GM13977 (cell line): ENCODE results near the gene RAB11FIP5.

Experiments used
- DNase-seq: peaks from one replicate; pipeline ENCODE4 v3.0.0; 2012; ENCODE audit warnings: low spot score
- CTCF ChIP-seq: IDR thresholded peaks from 2 replicates; pipeline ENCODE4 v1.5.1; 2012; ENCODE audit warnings: mild to moderate bottlenecking, control low read depth; ENCODE audit not compliant: insufficient read depth; ENCODE audit errors: extremely low read depth, missing control alignments
- in situ Hi-C: fragments of 300-500 bp; cut with MboI; formaldehyde crosslinking; loops from one replicate; pipeline ENCODE4 v1.12.0; 2022; ENCODE audit warnings: low sequenced_read_pairs, low pct_unique_long_range_greater_than_20kb, mixed read lengths, inconsistent platforms; ENCODE audit not compliant: unreplicated experiment

Gene RAB11FIP5

DNA sequence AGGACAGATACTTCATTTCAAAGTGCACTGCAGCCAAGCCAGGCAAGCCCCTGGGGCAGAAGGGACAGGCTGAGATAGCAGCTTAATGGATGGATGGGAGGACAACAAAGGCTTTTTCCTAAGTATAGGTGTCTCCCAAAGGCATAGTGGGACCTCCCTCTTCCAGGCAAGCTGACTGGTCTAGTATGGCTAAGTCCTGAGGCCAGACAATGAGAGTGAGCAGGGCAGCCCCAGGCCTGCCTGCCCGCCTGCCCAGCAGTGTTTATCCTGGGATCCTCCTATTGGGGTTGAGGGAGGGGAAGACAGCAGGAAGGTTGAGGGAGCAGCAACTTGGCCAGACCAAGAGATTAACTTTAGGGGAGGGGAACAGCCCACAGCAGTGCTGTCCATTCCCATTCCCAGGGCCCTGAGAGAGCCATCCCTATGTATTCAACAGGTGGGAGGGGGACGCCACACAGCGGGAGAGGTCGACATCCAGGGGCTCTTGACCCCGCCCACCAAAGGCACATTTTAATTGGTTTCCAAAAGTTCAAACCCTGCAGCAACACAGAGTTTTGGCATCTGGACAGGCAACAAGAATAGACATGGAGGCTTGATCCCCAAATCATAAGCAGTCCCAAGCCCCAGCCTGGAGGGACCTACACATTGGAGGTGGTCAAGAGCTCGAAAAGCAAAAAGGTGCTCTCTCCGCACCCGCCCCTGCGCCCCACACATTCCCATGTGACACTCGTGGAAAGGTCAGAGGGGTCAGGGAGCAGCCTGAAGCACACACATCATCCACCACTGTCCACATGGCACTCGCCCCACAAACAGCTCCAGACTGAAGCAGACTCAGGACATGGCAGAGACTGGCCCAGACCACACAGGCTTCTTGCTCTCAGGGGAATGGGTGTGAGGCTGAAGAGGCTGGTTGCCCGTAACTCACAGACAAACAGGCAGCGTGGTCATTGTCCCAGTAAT is 38.4 kb downstream of the RAB11FIP5 start:
- DNase-seq: no peak
- in situ Hi-C loops: no loop called here
- no peak for TF ChIP-seq CTCF

GRCh38 chr2:73072416-73072815 is 40.3 kb downstream of the RAB11FIP5 start:
- TF ChIP-seq CTCF: no peak
- no peak for DNase-seq
- in situ Hi-C loops: no loop called here

DNA sequence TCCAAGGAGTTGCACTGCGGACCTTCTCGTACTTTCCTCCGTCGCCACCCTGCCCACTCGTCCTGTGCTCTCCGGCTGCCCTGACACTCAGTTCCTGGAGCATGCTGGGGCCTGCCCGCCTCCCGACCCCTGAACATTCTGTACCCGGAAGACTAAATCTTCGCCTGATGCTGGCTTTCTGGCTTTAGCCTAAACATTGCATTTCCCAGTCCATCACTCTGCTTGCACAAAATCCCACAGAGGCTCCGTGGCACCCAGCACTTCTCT is 40.7 kb downstream of the RAB11FIP5 start:
- in situ Hi-C loops: no loop called here
- TF ChIP-seq CTCF: no peak
- DNase-seq: no peak

GRCh38 chr2:73071360-73072128 is 41.2 kb downstream of the RAB11FIP5 start, which contains the start of gene SFXN5:
SFXN5 (minus strand) TSS chr2:73071712; CDS start chr2:73071705, 7 bp downstream.
- TF ChIP-seq CTCF: no peak
- in situ Hi-C loops: no loop called here
- DNase-seq: peak; percentile 99

DNA sequence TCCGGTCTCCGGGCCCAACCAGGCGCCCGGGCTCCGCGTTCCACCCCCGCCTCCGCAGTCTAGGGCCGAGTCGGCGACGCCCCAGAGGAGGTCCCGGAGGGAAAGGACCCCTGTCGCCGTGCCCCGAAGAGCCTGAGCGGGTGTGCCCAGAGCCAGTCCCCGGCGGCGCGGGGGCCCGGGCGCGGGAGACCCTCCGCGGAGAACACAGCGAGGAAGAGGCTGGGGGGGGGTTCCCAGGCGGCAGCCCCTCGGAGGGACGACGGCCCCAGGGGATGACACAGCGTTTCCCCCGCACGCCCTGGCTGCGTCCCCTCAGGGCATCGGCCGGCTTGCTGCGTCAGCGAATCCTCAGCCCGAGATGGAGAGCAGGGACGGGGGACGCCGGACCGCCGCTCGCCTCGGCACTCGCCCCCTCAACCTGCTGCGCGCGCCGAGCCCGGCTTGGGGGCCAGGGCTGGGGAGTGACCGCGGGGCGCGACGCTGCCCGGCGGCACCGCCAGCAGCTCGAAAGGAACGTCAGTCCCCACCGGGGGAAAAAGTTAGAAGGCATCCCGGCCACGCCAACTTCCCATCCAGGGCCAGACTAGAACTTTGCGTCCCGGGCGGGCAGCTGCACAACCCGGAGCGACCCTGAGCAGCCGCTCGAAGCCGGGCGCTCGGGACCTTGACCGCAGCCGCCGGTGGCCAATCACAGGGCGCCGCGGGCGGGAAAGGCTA is 41.9 kb downstream of the RAB11FIP5 start:
- DNase-seq: peak; percentile 67
- in situ Hi-C loops: no loop called here
- no peak for TF ChIP-seq CTCF
